Omental fat pad (tissue), 4 donors: Measurements from ENCODE around the gene PPP1R26. TPM values are rescaled to one million over a fixed set of nuclear protein-coding genes. Genes with fewer than 3 reads are reported as not detected.

Source experiments
- ATAC-seq: fragments of 150-250 bp; one replicate; pipeline ENCODE4 v1.9.1; 2016; ENCODE audit warnings: mild to moderate bottlenecking, moderate library complexity; ENCODE audit not compliant: low FRiP score
- DNase-seq: peaks from one replicate; pipeline ENCODE4 v3.0.0-alpha.2; 2019; ENCODE audit warnings: low spot score
- total RNA-seq, 4 donors: library from RNA; depleted of rRNA; stranded (reverse); fragments of >200 nt; gene quantifications; one replicate each; pipeline ENCODE4 v1.1.0, GENCODE V29; 2016
- TF ChIP-seq, protein P1 (sequence below), 3 donors: fragments of 450-650 bp; IDR thresholded peaks; one replicate each; pipeline ENCODE4 v1.5.1; 2016 to 2017; ENCODE audit warnings: antibody characterized with exemption in 3 of 3, mild to moderate bottlenecking in 3 of 3, moderate library complexity in 2 of 3

PPP1R26 gene
- total RNA-seq, 4 donors from 2014 or later = 7.3 to 11.3 (median 10.9) TPM

DNA sequence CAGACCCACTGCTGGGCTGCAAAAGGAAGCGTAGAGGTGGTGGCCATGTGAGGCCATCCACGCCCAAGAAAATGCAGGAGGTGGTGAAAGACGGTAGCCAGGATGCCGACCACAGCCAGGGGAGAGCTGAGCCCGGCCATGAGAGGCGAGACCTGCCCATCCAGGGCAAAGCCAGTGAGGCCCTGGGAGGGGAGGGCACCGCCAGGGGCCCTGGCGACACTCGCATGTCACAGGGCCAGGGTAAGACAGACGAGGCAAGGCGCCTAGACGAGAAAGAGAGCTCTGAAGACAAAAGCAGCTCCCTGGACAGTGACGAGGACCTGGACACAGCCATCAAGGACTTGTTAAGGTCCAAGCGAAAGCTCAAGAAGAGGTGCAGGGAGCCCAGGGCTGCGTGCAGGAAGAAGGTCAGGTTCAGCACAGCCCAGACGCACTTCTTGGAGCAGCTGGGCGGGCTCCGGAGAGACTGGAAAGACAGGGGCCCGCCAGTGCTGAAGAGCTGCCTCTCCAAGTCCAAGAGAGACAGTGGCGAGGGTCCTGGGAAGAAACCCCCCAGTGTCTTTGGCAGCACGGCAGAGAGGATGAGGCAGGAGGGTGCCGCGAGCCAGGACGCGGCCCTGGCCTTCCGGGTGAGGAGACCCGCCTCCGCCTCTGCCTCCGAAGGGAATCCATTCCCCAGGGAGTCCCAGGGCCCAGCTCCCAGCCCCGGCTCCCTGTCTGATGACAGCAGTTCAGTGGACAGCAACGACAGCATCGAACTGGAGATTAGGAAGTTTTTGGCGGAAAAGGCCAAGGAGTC is 6.9 kb downstream of the PPP1R26 start:
- no peak for DNase-seq
- ATAC-seq = no peak
- TF ChIP-seq, protein P1, sequence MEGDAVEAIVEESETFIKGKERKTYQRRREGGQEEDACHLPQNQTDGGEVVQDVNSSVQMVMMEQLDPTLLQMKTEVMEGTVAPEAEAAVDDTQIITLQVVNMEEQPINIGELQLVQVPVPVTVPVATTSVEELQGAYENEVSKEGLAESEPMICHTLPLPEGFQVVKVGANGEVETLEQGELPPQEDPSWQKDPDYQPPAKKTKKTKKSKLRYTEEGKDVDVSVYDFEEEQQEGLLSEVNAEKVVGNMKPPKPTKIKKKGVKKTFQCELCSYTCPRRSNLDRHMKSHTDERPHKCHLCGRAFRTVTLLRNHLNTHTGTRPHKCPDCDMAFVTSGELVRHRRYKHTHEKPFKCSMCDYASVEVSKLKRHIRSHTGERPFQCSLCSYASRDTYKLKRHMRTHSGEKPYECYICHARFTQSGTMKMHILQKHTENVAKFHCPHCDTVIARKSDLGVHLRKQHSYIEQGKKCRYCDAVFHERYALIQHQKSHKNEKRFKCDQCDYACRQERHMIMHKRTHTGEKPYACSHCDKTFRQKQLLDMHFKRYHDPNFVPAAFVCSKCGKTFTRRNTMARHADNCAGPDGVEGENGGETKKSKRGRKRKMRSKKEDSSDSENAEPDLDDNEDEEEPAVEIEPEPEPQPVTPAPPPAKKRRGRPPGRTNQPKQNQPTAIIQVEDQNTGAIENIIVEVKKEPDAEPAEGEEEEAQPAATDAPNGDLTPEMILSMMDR (IDR thresholded peaks at IDR 0.05) = no peak

DNA sequence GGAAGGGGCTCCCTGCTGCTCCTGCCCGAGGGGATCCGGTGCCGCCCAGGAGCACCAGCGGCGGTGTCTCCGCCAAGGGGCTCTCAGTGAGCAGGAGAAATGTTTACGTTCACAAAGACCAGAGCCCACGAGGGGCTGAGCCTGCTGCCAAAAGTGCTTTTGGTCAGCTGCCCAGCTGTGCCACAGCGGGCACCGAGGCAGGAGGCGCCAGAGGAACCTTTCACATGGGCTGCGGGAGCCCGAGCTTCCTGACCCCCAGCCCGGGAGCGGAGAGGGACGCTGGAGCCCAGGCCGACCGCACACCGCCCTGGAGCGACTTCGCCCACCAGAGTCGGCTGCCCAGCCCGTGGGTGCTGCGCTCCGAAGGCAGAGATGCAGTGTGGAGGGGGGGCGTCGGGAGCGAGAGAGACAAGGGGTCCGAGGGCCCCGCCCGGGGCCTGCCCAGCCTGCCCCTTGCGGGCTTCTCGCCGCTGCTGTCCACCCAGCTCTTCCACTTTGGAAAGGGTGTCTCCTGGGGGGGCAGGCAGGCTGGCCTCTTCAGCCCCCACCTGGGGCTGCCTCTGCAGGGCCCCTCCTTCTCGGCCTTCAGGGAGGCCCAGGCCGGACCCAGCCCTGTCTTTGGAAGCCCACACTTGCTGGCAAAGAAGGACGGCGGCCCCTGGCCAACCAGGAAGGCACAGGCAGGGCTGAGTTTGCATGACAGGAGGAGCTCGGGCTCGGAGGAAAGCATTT is 7.9 kb downstream of the PPP1R26 start:
- no peak for DNase-seq
- TF ChIP-seq, protein P1 (IDR thresholded peaks at IDR 0.05) = no peak
- no peak for ATAC-seq

DNA sequence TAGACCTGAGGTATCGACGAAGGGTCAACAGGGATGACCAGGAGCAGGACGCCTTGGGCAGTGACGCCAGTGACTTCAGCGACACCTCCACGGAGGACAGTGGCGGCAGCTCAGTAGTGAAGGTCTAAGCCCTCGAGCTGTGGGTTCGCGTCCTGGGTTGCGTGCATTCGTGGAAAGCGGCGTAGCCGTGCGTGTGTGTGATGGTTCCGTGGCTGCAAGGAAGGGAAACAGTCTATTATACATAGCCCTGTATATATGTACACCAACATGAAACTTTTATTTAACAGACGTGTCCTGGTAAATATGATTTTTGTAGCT is 8.4 kb downstream of the PPP1R26 start:
- TF ChIP-seq, protein P1 (IDR thresholded peaks at IDR 0.05) = no peak
- ATAC-seq (no peak), DNase-seq (no peak)

- TF ChIP-seq, protein P1 (IDR thresholded peaks at IDR 0.05) = no peak
- no peak for DNase-seq
Measured at GRCh38 chr9:135488527-135488926, 8.9 kb downstream of the PPP1R26 start.

DNA sequence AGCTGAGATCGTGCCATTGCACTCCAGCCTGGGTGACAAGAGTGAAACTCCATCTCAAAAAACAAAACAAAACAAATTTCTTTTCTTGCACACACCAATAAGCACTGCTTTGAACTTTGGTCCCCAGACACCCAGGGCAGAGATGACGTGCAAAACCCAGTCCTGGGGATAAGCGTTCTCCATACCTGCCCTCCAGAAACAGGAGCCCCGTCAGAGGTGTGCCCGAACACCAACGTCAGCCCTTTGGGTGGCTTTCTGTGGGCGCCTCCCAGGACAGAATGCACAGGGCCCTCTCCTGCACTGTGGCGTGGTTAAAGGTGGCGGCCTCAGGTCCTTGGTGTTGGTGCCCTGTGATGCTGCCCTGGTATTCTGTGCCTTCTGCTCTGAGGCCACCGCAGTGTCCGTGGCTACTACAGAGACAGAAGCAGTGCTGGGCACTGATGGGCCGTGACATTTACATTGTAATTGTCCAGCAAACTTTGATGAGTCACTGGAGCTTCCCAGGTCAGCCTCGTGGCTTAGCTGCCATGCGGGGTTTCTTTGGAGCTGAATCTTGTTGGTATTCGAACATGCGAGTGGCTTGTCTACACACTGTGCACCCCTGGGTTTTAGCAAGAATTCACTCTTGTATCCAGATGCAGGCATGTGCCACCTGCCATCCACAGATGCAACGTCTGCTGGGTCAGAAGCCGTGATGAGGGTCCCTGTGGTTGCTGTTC is 9.8 kb downstream of the PPP1R26 start:
- DNase-seq = no peak
- TF ChIP-seq, protein P1 (IDR thresholded peaks at IDR 0.05) = no peak
- no peak for ATAC-seq

More at GRCh38 chr9:135488527-135488926, 8.9 kb downstream of the PPP1R26 start:
- ATAC-seq = no peak

GRCh38 chr9:135490166-135490870 is 10.7 kb downstream of the PPP1R26 start:
- ATAC-seq (no peak), DNase-seq (no peak)
- TF ChIP-seq, protein P1 (IDR thresholded peaks at IDR 0.05) = no peak
